ENCODE results near the gene RAB36. TPM values are rescaled to one million over a fixed set of nuclear protein-coding genes. Genes with fewer than 3 reads are reported as not detected.

Gene RAB36
- total RNA-seq, 3 donors from 2014 or later: 1.0 to 6.4 (median 1.2) TPM

GRCh38 chr22:23106344-23106743 is 38.9 kb upstream of the RAB36 start:
- H3K4me3 ChIP-seq: no peak overlapping the region
- no peak for TF ChIP-seq CTCF (IDR thresholded peaks at IDR 0.05)
- no peaks in the 10 kb centered on the region for H3K36me3 ChIP-seq (ENCODE audit: low read depth)
- DNase-seq (peak in 1 of 3 donors; percentile 19), ATAC-seq (peak; percentile 21)
- H3K9me3 ChIP-seq: no peaks in the 10 kb centered on the region
- intact Hi-C loops (cut with DNase I, micrococcal nuclease): no loop called here
- H3K4me1 ChIP-seq (ENCODE audit: low read depth): no peaks in the 10 kb centered on the region

GRCh38 chr22:23106906-23107367 is 38.3 kb upstream of the RAB36 start:
- Histone ChIP-seq H3K9me3 (no peaks in the 10 kb centered on the region), H3K4me1 (ENCODE audit: low read depth) (no peaks in the 10 kb centered on the region), H3K36me3 (ENCODE audit: low read depth) (no peaks in the 10 kb centered on the region), H3K4me3 (no peak overlapping the region)
- intact Hi-C loops (cut with DNase I, micrococcal nuclease): no loop called here
- no peak for TF ChIP-seq CTCF (IDR thresholded peaks at IDR 0.05)
- ATAC-seq (peak; percentile 3), DNase-seq (no peak)

- TF ChIP-seq CTCF (IDR thresholded peaks at IDR 0.05): no peak
- Histone ChIP-seq H3K36me3 (ENCODE audit: low read depth) (no peaks in the 10 kb centered on the region), H3K9me3 (no peaks in the 10 kb centered on the region), H3K4me1 (ENCODE audit: low read depth) (no peaks in the 10 kb centered on the region), H3K4me3 (no peak overlapping the region)
- peak; percentile 41 to 67 (median 61) for DNase-seq
- ATAC-seq: peak; percentile 63
- intact Hi-C loops (cut with DNase I, micrococcal nuclease): no loop called here
Measured at GRCh38 chr22:23107487-23108248, 37.6 kb upstream of the RAB36 start.

DNA sequence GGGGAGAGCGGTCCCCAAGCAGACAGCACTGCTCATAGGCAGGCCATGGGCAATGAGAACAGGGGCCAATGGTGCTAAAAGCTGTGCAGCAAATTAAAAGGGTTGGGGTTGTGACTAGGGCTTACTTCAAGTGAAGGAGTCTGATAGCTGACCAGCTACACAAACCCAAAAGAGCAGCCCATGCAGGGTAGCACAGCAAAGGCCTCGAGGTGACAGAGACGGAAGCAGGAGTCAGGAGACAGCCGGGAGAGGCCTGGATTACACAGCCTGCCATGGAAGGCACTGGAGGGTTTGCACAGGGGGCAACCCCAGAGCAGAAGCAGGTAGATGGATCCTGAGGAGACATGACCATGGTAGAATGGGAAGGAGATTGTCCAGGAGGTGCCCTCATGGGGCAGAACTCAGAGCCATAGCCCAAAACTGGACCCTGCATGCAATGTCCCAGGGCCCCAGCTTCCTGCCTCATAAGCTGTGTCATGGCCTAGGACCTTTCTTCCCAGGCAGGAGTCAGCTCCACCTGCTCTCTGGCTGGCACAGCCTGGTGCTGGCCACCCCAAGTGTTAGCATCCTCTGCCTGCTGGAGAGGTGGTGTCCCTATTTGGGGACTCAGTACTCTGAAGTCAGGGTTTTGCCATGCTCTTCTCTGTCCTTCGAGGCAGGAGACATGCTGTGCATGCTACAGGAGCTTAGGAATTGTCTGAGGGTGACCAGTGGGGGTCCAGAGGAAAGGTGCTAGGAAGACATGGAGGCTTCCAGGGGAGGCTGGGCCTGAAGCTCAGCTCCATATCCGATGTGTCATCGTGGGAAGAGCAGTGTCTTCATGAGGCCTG is 36.8 kb upstream of the RAB36 start:
- ATAC-seq (no peak), DNase-seq (no peak)
- no peak for TF ChIP-seq CTCF (IDR thresholded peaks at IDR 0.05)
- intact Hi-C loops (cut with DNase I, micrococcal nuclease): no loop called here
- no peaks in the 10 kb centered on the region for H3K9me3 ChIP-seq
- H3K36me3 ChIP-seq (ENCODE audit: low read depth): no peaks in the 10 kb centered on the region
- no peak overlapping the region for H3K4me3 ChIP-seq
- H3K4me1 ChIP-seq (ENCODE audit: low read depth): no peaks in the 10 kb centered on the region

DNA sequence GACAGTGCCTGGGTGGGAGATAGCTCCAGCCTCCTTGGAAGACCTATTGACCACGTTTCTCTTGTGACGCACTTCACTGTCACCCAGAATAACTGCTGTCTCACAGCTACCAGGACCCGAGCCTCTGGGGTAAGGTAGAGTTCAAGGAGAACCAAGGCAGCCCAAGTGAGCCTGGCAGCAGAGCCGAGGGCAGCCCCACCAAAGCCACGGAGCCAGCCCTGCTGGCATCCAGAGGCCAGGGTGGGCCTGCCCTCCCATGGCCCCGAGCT is 36.3 kb upstream of the RAB36 start:
- intact Hi-C loops (cut with DNase I, micrococcal nuclease): no loop called here
- H3K36me3 ChIP-seq (ENCODE audit: low read depth): no peaks in the 10 kb centered on the region
- no peak for ATAC-seq
- no peak for TF ChIP-seq CTCF (IDR thresholded peaks at IDR 0.05)
- H3K4me3 ChIP-seq: no peak overlapping the region
- DNase-seq: no peak
- no peaks in the 10 kb centered on the region for H3K9me3 ChIP-seq
- H3K4me1 ChIP-seq (ENCODE audit: low read depth): no peaks in the 10 kb centered on the region
